MG63 (cell line): ENCODE data around the gene METTL9. TPM values are rescaled to one million over a fixed set of nuclear protein-coding genes. Genes with fewer than 3 reads are reported as not detected.
"Not testable (repeated sequence)": the region's sequence is repeated elsewhere in the genome, so short reads cannot be mapped to it uniquely, and the experiment has no call there.

Experiments used
- DNase-seq: peaks from one replicate; pipeline ENCODE4 v3.0.0-alpha.2; 2020
- H3K27me3 ChIP-seq: fragments of 250-450 bp; sonication (Bioruptor Pico); 2 replicates; pipeline ENCODE4 v1.5.1; 2020; ENCODE audit warnings: mild to moderate bottlenecking, moderate library complexity
- H3K36me3 ChIP-seq: fragments of 250-450 bp; sonication (Bioruptor Pico); 2 replicates; pipeline ENCODE4 v1.5.1; 2020; ENCODE audit warnings: mild to moderate bottlenecking, moderate library complexity
- H3K4me3 ChIP-seq: fragments of 250-450 bp; sonication (Bioruptor Pico); 2 replicates; pipeline ENCODE4 v1.5.1; 2020; ENCODE audit warnings: mild to moderate bottlenecking, moderate library complexity
- H3K9me3 ChIP-seq: fragments of 250-450 bp; sonication (Bioruptor Pico); 2 replicates; pipeline ENCODE4 v1.5.1; 2020; ENCODE audit warnings: mild to moderate bottlenecking, moderate library complexity
- total RNA-seq: library from RNA; depleted of rRNA; stranded (reverse); fragments of >200 nt; shearing (Covaris generic); gene quantifications from 2 replicates; pipeline ENCODE4 v1.2.3, GENCODE V29; 2014; ENCODE audit warnings: low replicate concordance

The METTL9 gene
- total RNA-seq, 1 experiment from 2014 or later = 210 TPM

DNA sequence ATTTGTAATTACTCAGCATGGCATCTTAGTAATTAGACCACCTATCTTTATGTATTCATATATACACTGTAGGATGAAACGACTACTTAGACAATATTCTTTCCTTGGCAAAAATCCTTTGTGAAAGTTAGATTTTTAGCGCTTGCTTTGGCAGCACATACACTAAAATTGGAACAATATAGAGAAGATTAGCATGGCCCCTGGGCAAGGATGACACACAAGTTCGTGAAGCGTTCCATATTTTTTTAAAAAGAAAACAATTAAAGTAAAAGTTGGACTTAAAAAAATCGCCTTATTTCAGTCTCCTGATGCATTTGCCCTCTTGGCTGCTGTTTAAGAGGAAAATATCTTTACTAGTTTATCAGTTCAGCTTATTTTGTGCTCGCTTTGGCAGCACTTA lies 42.5 kb downstream of the METTL9 start:
- Histone ChIP-seq H3K27me3 (no peaks in the 10 kb centered on the region), H3K36me3 (peaks cover 14% of the 10 kb centered on the region), H3K9me3 (no peaks in the 10 kb centered on the region), H3K4me3 (no peak overlapping the region)
- DNase-seq = no peak

GRCh38 chr16:21642861-21643260 lies 43.5 kb downstream of the METTL9 start:
- no peak for DNase-seq
- H3K9me3 ChIP-seq = no peaks in the 10 kb centered on the region
- no peak overlapping the region for H3K4me3 ChIP-seq
- peaks cover 11% of the 10 kb centered on the region for H3K36me3 ChIP-seq
- H3K27me3 ChIP-seq = no peaks in the 10 kb centered on the region

GRCh38 chr16:21643785-21644184 lies 44.4 kb downstream of the METTL9 start:
- no peaks in the 10 kb centered on the region for H3K9me3 ChIP-seq
- no peak overlapping the region for H3K4me3 ChIP-seq
- no peaks in the 10 kb centered on the region for H3K27me3 ChIP-seq
- peaks cover 11% of the 10 kb centered on the region for H3K36me3 ChIP-seq
- DNase-seq = no peak

- Histone ChIP-seq H3K27me3 (no peaks in the 10 kb centered on the region), H3K4me3 (no peak overlapping the region), H3K36me3 (peaks cover 14% of the 10 kb centered on the region), H3K9me3 (no peaks in the 10 kb centered on the region)
- no peak for DNase-seq
Observed at GRCh38 chr16:21644674-21645073, 45.3 kb downstream of the METTL9 start.

DNA sequence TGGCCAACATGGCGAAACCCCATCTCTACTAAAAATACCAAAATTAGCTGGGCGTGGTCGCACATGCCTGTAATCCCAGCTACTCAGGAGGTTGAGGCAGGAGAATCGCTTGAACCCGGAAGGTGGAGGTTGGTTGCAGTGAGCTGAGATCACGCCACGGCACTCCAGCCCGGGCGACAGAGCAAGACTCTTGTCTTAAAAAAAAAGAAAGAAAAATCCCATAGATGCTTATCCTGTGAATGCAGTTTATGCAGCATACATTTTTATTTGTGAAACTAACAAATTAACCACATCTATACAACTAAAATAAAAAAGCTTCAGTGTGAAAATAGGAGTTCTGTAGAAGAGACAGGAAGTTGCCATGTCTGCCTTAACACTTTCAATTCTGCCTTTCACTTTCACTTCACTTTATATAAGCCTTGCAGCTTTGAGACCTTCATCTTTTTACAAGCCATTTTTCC lies 45.9 kb downstream of the METTL9 start:
- no peak overlapping the region for H3K4me3 ChIP-seq
- no peaks in the 10 kb centered on the region for H3K27me3 ChIP-seq
- no peaks in the 10 kb centered on the region for H3K9me3 ChIP-seq
- no peak for DNase-seq
- peaks cover 14% of the 10 kb centered on the region for H3K36me3 ChIP-seq

DNA sequence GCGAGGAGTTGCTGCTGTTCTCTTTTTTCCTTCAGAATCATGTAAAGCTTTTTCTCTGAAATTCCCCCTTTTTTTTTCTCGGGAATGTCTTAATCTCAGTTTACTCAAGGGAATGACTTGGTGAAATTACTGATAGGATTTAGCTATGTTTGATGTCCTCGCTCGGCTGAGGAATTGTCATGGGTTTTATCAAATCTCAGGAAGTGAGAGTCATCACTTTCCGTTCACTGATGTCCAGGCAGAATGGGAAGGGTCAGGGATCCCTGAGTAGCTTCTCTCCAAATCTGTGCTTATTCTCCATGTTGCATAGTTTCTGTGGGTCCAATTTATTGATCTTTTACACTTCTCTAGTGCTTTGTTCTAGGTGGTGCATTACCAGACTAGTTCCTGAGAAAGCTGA lies 46.7 kb downstream of the METTL9 start:
- Histone ChIP-seq H3K27me3 (no peaks in the 10 kb centered on the region), H3K36me3 (peaks cover 14% of the 10 kb centered on the region), H3K9me3 (no peaks in the 10 kb centered on the region), H3K4me3 (no peak overlapping the region)
- DNase-seq = no peak

DNA sequence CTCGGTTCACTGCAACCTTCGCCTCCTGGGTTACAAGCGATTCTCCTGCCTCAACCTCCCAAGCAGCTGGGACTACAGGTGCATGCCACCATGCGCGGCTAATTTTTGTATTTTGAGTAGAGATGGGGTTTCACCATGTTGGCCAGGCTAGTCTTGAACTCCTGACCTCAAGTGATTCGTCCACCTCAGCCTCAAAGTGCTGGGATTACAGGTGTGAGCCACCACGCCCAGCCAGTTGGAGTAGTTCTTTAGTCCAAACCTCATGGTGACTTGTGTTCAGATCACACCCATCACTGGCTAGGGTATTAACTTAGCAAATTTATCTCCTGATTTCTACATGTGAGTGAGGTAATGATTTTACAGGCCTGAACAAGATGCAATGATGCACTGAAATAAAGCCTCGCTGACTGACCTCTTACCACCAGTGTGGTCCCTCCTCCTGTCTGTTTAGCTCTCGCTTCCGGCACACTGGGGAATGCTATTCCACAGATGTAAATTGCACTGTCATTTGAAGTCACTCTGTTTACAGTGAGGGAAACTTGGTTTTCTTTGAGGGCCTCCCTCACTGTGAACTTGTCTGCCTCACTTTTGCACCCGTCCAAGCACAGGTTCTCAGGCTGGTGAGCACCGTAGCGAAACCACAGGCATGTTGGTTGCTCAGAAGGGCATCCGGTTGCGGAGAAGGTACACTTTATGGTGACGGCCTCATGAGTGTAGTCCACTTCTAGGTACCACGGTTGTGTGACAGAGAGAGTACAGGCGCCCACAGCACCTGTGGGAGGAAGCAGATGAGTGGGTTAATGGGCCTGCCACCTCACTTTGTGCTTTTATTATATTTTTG lies 47.6 kb downstream of the METTL9 start:
- Histone ChIP-seq H3K4me3 (no peak overlapping the region), H3K27me3 (no peaks in the 10 kb centered on the region)
- DNase-seq = no peak

DNA sequence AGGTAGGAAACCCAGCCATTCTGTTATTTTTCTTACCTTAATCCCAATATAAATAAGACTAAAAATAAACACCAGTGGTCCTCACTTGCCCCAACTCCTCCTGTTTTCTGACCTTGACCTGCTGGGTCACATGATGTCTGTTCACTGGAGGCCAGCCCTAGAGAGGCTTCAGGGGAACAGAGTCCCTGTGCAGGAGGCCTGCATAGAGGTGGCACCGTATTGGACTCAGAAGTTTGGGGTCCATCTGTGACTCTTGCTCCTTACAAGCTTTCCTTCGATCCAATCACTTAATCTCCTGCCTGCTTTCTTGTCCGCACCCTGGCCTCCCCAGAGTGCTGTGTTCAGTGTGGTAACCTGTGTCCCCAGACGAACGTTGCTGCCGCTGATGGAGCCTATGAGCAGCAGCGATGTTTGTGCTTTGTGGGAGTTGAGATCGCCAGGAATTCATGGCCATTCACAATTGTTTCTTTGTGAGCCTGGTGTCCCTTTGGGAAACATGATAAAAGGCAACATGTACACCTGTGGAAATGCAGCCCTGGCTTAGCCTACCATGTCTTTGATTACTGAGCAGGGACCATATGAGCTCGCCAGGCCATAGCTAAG lies 48.3 kb downstream of the METTL9 start:
- peaks cover 14% of the 10 kb centered on the region for H3K36me3 ChIP-seq
- H3K27me3 ChIP-seq = no peaks in the 10 kb centered on the region
- no peak overlapping the region for H3K4me3 ChIP-seq
- no peaks in the 10 kb centered on the region for H3K9me3 ChIP-seq
- no peak for DNase-seq

More for the DNA sequence above, 47.6 kb downstream of the METTL9 start:
- H3K9me3 ChIP-seq = no peaks in the 10 kb centered on the region
- peaks cover 14% of the 10 kb centered on the region for H3K36me3 ChIP-seq

DNA sequence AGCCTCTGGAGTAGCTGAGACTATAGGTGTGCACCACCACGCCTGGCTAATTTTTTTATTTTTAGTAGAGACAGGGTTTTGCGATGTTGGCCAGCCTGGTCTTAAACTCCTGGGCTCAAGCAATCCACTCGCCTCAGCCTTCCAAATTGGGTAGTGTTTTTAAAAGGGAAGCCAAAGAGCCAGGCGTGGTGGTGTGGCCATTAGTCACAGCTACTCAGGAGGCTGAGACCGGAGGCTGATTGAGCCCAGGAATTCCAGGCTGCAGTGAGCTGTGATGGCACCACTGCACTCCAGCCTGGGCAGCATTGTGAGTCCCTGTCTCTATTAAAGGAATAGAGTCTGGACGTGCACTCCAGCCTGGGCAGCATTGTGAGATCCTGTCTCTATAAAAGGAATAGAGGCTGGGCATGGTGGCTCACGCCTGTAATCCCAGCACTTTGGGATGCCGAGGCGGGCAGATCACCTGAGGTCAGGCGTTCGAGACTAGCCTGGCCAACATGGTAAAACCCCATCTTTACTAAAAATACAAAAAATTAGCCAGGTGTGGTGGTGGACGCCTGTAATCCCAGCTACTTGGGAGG lies 50.5 kb downstream of the METTL9 start:
- not testable (repeated sequence) for DNase-seq, H3K4me3 ChIP-seq, H3K27me3 ChIP-seq, H3K36me3 ChIP-seq, H3K9me3 ChIP-seq

DNA sequence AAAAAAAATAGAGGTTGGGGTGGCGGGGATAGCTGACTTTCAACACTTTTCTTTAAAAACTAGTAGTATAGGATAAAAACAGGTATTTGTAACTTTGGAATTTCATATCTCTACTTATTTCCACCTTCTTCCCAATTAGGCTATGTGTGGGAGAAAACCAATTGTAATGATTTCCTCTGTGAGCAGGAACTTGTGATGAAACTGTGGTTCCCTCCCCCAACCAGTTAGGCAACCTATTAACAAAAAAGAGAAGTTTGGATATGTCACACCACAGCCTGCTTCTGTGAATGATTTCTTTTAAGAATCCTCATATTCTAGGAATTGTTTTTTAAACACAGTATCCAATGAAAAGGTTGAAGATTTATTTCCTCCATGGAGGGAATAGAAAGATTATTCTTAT lies 51.1 kb downstream of the METTL9 start:
- Histone ChIP-seq H3K9me3 (no peaks in the 10 kb centered on the region), H3K27me3 (no peaks in the 10 kb centered on the region), H3K4me3 (no peak overlapping the region), H3K36me3 (peaks cover 15% of the 10 kb centered on the region)
- no peak for DNase-seq

- H3K4me3 ChIP-seq = no peak overlapping the region
- peaks cover 15% of the 10 kb centered on the region for H3K36me3 ChIP-seq
- DNase-seq = no peak
- no peaks in the 10 kb centered on the region for H3K9me3 ChIP-seq
- H3K27me3 ChIP-seq = no peaks in the 10 kb centered on the region
Observed at GRCh38 chr16:21651515-21651914, 52.1 kb downstream of the METTL9 start.

DNA sequence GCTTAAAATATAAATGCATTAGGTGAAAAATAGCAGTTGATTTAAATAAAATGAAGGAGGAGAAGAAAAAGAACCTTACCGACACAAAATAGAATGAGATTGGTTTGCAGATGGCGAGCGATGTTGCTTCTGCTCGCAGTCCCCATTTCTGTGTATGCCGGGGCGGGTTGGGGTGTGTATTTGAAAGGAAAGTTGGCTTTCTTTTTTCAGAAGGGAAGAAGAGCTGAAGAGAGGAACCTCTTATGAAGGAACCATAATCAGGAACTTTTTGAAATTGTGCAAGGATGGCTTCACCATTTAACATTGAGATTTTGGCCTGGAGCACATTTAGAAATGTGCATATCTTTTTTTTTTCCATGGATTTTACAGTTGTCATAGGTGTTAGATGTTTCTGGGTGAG lies 53.1 kb downstream of the METTL9 start, which contains the start of gene IGSF6:
TSS of gene IGSF6 (minus strand) at position 156 of the 400 bp plus-strand sequence. CDS start at position 146, 10 bp downstream.
- Histone ChIP-seq H3K36me3 (peaks cover 12% of the 10 kb centered on the region), H3K9me3 (no peaks in the 10 kb centered on the region), H3K27me3 (no peaks in the 10 kb centered on the region), H3K4me3 (no peak within 1 kb of the TSS)
- no peak for DNase-seq

- H3K4me3 ChIP-seq = no peak overlapping the region
- H3K36me3 ChIP-seq = peaks cover 18% of the 10 kb centered on the region
- no peak for DNase-seq
- H3K9me3 ChIP-seq = no peaks in the 10 kb centered on the region
- no peaks in the 10 kb centered on the region for H3K27me3 ChIP-seq
Observed at GRCh38 chr16:21653571-21653970, 54.2 kb downstream of the METTL9 start.

GRCh38 chr16:21654466-21654865 lies 55.1 kb downstream of the METTL9 start:
- Histone ChIP-seq H3K9me3 (no peaks in the 10 kb centered on the region), H3K4me3 (no peak overlapping the region), H3K36me3 (peaks cover 15% of the 10 kb centered on the region), H3K27me3 (no peaks in the 10 kb centered on the region)
- no peak for DNase-seq

- Histone ChIP-seq H3K36me3 (peaks cover 15% of the 10 kb centered on the region), H3K27me3 (no peaks in the 10 kb centered on the region), H3K4me3 (no peak overlapping the region), H3K9me3 (no peaks in the 10 kb centered on the region)
- no peak for DNase-seq
Observed at GRCh38 chr16:21654881-21655280, 55.5 kb downstream of the METTL9 start.

- no peaks in the 10 kb centered on the region for H3K9me3 ChIP-seq
- no peak for DNase-seq
Observed at GRCh38 chr16:21656795-21657768, 57.7 kb downstream of the METTL9 start.

More at GRCh38 chr16:21656795-21657768, 57.7 kb downstream of the METTL9 start:
- no peak overlapping the region for H3K4me3 ChIP-seq
- H3K27me3 ChIP-seq = no peaks in the 10 kb centered on the region
- peaks cover 15% of the 10 kb centered on the region for H3K36me3 ChIP-seq
